HCT116 (cell line): Measurements from ENCODE around the gene DMPK. TPM values are rescaled to one million over a fixed set of nuclear protein-coding genes. Genes with fewer than 3 reads are reported as not detected.

Experiments
- ATAC-seq: fragments of 200-7000 bp; cut with Tn5 transposase; 2 replicates; pipeline ENCODE4 v1.9.1; 2020; ENCODE audit warnings: mild to moderate bottlenecking, moderate library complexity
- BruUV-seq: library from RNA; stranded (reverse); fragments of 400-500 nt; replicated peaks from 2 replicates; lab custom pipeline; 2021; lab: Mats Ljungman, UMichigan
- CTCF ChIA-PET: fragments of 300-600 bp; sonication (Branson Sonifier 250); formaldehyde crosslinking; loops from one replicate; lab custom pipeline; 2021; ENCODE audit warnings: antibody characterized with exemption; lab: Charles Lee
- POLR2A ChIA-PET: fragments of 300-600, 350-600 bp; sonication (Branson Sonifier 250); formaldehyde crosslinking; loops from one replicate; lab custom pipeline; 2021; ENCODE audit warnings: antibody characterized with exemption; lab: Charles Lee
- RAD21 ChIA-PET, 2 experiments: fragments of 300-600 bp; sonication (Branson Sonifier 250); formaldehyde crosslinking; loops; one replicate each; lab custom pipeline; 2023; ENCODE audit warnings: low total read pairs in 2 of 2; ENCODE audit not compliant: uncharacterized antibody in 2 of 2, unreplicated experiment in 2 of 2, low non-redundant PET in 1 of 2; lab: Charles Lee
- DNase-seq: peaks from one replicate; pipeline ENCODE4 v3.0.0-alpha.2; 2010; ENCODE audit warnings: low read depth, low spot score
- H2AFZ ChIP-seq: fragments of 200-600 bp; shearing (Covaris generic), sonication (generic); 2 replicates; pipeline ENCODE4 v1.6.1; 2017; ENCODE audit warnings: low read depth, mixed run types, mixed read lengths, antibody characterized with exemption, low read length; ENCODE audit not compliant: poor library complexity, severe bottlenecking
- H3K27ac ChIP-seq: 2 replicates; pipeline ENCODE4 v1.5.1; 2012; ENCODE audit warnings: low read depth, low read length
- H3K27me3 ChIP-seq: fragments of 200-600 bp; sonication (generic); 2 replicates; pipeline ENCODE4 v1.6.1; 2016; ENCODE audit warnings: mixed run types, low read length, mixed read lengths; ENCODE audit not compliant: insufficient read depth
- H3K36me3 ChIP-seq, 2 experiments: fragments of 200-500 bp in 1 of 2; fragments of 200-600 bp in 1 of 2; sonication (Bioruptor generic) in 1 of 2; sonication (generic) in 1 of 2; 2 replicates each; pipeline versions ENCODE4 v1.5.1 to v1.6.1; 2014 to 2016; ENCODE audit warnings: low read length in 2 of 2, inconsistent platforms in 1 of 2, mixed read lengths in 1 of 2, mixed run types in 1 of 2; ENCODE audit not compliant: insufficient read depth in 2 of 2, control insufficient read depth in 1 of 2
- H3K4me1 ChIP-seq, 2 experiments: fragments of 200-600 bp in 1 of 2; sonication (generic) in 1 of 2; 2 replicates each; pipeline versions ENCODE4 v1.5.1 to v1.6.1; 2012 to 2017; ENCODE audit warnings: low read length in 2 of 2, inconsistent platforms in 1 of 2, mild to moderate bottlenecking in 1 of 2, mixed read lengths in 1 of 2, mixed run types in 1 of 2, moderate library complexity in 1 of 2; ENCODE audit not compliant: insufficient read depth in 2 of 2, control insufficient read depth in 1 of 2
- H3K4me2 ChIP-seq: fragments of 200-600 bp; sonication (generic); 2 replicates; pipeline ENCODE4 v1.6.1; 2017; ENCODE audit warnings: mixed run types, low read length, mixed read lengths
- H3K4me3 ChIP-seq, 2 experiments: fragments of 200-600 bp in 1 of 2; sonication (generic) in 1 of 2; replicated peaks in 1 of 2; 2 replicates each; pipeline ENCODE4 v1.5.1; 2011 to 2016; ENCODE audit warnings: low read length in 2 of 2, control low read depth in 1 of 2, low read depth in 1 of 2, mild to moderate bottlenecking in 1 of 2, mixed read lengths in 1 of 2, mixed run types in 1 of 2
- H3K79me2 ChIP-seq: fragments of 200-600 bp; sonication (generic); 2 replicates; pipeline ENCODE4 v1.6.1; 2017; ENCODE audit warnings: mild to moderate bottlenecking, mixed run types, low read length, moderate library complexity, mixed read lengths; ENCODE audit not compliant: insufficient read depth
- H3K9ac ChIP-seq: fragments of 200-600 bp; sonication (generic); 2 replicates; pipeline ENCODE4 v1.6.1; 2016; ENCODE audit warnings: low read length, mixed read lengths
- H3K9me2 ChIP-seq: fragments of 200-600 bp; sonication (generic), shearing (Covaris generic); 2 replicates; pipeline ENCODE4 v1.6.1; 2017; ENCODE audit warnings: mixed run types, mild to moderate bottlenecking, moderate library complexity; ENCODE audit not compliant: insufficient read depth
- H3K9me3 ChIP-seq, 2 experiments: fragments of 200-500 bp in 1 of 2; fragments of 200-600 bp in 1 of 2; sonication (Bioruptor generic) in 1 of 2; sonication (generic) in 1 of 2; 2 replicates each; pipeline ENCODE4 v1.6.1; 2014 to 2017; ENCODE audit warnings: low read length in 2 of 2, mixed read lengths in 2 of 2, inconsistent platforms in 1 of 2, low read depth in 1 of 2, mild to moderate bottlenecking in 1 of 2, mixed run types in 1 of 2, moderate library complexity in 1 of 2; ENCODE audit not compliant: control insufficient read depth in 1 of 2, insufficient read depth in 1 of 2
- H4K20me1 ChIP-seq: fragments of 200-600 bp; sonication (generic), shearing (Covaris generic); 2 replicates; pipeline ENCODE4 v1.6.1; 2017; ENCODE audit warnings: mixed run types, mild to moderate bottlenecking, moderate library complexity; ENCODE audit not compliant: insufficient read depth
- ATF3 ChIP-seq: IDR thresholded peaks from 2 replicates; pipeline ENCODE4 v1.6.1; 2012
- CBX3 ChIP-seq: IDR thresholded peaks from 2 replicates; pipeline ENCODE4 v1.6.1; 2012; ENCODE audit warnings: low read depth
- CEBPB ChIP-seq: IDR thresholded peaks from 2 replicates; pipeline ENCODE4 v1.6.1; 2012; ENCODE audit warnings: low read depth
- ELF1 ChIP-seq: IDR thresholded peaks from 2 replicates; pipeline ENCODE4 v1.6.1; 2012; ENCODE audit warnings: low read depth, borderline replicate concordance
- EZH2phosphoT487 ChIP-seq: fragments of 200-600 bp; IDR thresholded peaks from 2 replicates; pipeline ENCODE4 v1.6.1; 2018; ENCODE audit warnings: antibody characterized with exemption, borderline replicate concordance
- JUND ChIP-seq: IDR thresholded peaks from 2 replicates; pipeline ENCODE4 v1.6.1; 2012
- MAX ChIP-seq: IDR thresholded peaks from 2 replicates; pipeline ENCODE4 v1.6.1; 2012
- POLR2A ChIP-seq: IDR thresholded peaks from 2 replicates; pipeline ENCODE4 v1.7.0; 2011; ENCODE audit warnings: borderline replicate concordance; ENCODE audit not compliant: insufficient read depth, insufficient read length; ENCODE audit errors: extremely low read depth
- RAD21 ChIP-seq: IDR thresholded peaks from 2 replicates; pipeline ENCODE4 v1.6.1; 2012; ENCODE audit warnings: low read depth, mild to moderate bottlenecking
- SRF ChIP-seq: IDR thresholded peaks from 2 replicates; pipeline ENCODE4 v1.6.1; 2012; ENCODE audit warnings: low read depth
- YY1 ChIP-seq: IDR thresholded peaks from 2 replicates; pipeline ENCODE4 v1.6.1; 2011; ENCODE audit warnings: low read length, low read depth, moderate library complexity, mild to moderate bottlenecking; ENCODE audit not compliant: insufficient replicate concordance; ENCODE audit errors: extremely low read depth
- ZFX ChIP-seq: fragments of 450-650 bp; IDR thresholded peaks from 2 replicates; pipeline ENCODE4 v1.6.1; 2017
- ZNF274 ChIP-seq: fragments of 200-500 bp; sonication (Bioruptor generic); IDR thresholded peaks from 2 replicates; pipeline ENCODE4 v1.6.1; 2014; ENCODE audit warnings: mild to moderate bottlenecking, low read depth, low read length, inconsistent platforms
- intact Hi-C: fragments of 100-400 bp; cut with micrococcal nuclease; formaldehyde crosslinking; loops from 2 replicates; pipeline ENCODE4 v1.10.0; 2022
- total RNA-seq: library from RNA; stranded (reverse); gene quantifications from one replicate; pipeline ENCODE4 v1.2.1, GENCODE V29; 2021; ENCODE audit not compliant: unreplicated experiment
- TF ChIP-seq, protein P1 (sequence below), 3 experiments: fragments of 200-600 bp in 1 of 3; sonication (generic) in 1 of 3; IDR thresholded peaks in 2 of 3; conservative IDR thresholded peaks in 1 of 3; 2 replicates each; pipeline ENCODE4 v1.5.1; 2012 to 2017; ENCODE audit warnings: low read depth in 2 of 3, low read length in 2 of 3, antibody characterized with exemption in 1 of 3, borderline replicate concordance in 1 of 3, control low read depth in 1 of 3, mild to moderate bottlenecking in 1 of 3, mixed read lengths in 1 of 3, mixed run types in 1 of 3, moderate library complexity in 1 of 3; ENCODE audit not compliant: insufficient read depth in 1 of 3

Gene DMPK
- total RNA-seq, 1 experiment from 2014 or later, result 52.5 TPM

- Histone ChIP-seq H3K4me3 (no peak overlapping the region), H3K9me3 (no peaks in the 10 kb centered on the region), H4K20me1 (no peaks in the 10 kb centered on the region), H3K4me1 (peaks cover 0 to 6% of the 10 kb centered on the region in 2 experiments; a peak in 2 of 4 replicates), H3K4me2 (no peak overlapping the region), H3K36me3 (no peaks in the 10 kb centered on the region), H3K9me2 (no peaks in the 10 kb centered on the region), H3K9ac (no peak overlapping the region), H2AFZ (no peak overlapping the region), H3K79me2 (no peaks in the 10 kb centered on the region), H3K27ac (no peak overlapping the region), H3K27me3 (no peaks in the 10 kb centered on the region)
- ChIA-PET RAD21 (no interaction called here), POLR2A (no interaction called here), CTCF (no interaction called here)
- BruUV-seq, result no TSS peak
- intact Hi-C loops, result no loop called here
- TF ChIP-seq CBX3, result no peak
- no peak for TF ChIP-seq ELF1
- no peak for TF ChIP-seq RAD21
- no peak for TF ChIP-seq JUND
- TF ChIP-seq, protein P1, sequence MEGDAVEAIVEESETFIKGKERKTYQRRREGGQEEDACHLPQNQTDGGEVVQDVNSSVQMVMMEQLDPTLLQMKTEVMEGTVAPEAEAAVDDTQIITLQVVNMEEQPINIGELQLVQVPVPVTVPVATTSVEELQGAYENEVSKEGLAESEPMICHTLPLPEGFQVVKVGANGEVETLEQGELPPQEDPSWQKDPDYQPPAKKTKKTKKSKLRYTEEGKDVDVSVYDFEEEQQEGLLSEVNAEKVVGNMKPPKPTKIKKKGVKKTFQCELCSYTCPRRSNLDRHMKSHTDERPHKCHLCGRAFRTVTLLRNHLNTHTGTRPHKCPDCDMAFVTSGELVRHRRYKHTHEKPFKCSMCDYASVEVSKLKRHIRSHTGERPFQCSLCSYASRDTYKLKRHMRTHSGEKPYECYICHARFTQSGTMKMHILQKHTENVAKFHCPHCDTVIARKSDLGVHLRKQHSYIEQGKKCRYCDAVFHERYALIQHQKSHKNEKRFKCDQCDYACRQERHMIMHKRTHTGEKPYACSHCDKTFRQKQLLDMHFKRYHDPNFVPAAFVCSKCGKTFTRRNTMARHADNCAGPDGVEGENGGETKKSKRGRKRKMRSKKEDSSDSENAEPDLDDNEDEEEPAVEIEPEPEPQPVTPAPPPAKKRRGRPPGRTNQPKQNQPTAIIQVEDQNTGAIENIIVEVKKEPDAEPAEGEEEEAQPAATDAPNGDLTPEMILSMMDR (IDR thresholded peaks at IDR 0.05 in 2 of 3, conservative IDR thresholded peaks at IDR 0.05 in 1 of 3; ENCODE audit: borderline replicate concordance in 1 of 3, insufficient read depth in 1 of 3, low read depth in 2 of 3, low read length in 2 of 3), result no peak
- ATAC-seq (no peak), DNase-seq (no peak)
Observed at GRCh38 chr19:45757695-45758094, 24.6 kb downstream of the DMPK start.

GRCh38 chr19:45754323-45754722 is 28.0 kb downstream of the DMPK start:
- Histone ChIP-seq H3K4me1 (no peaks in the 10 kb centered on the region), H4K20me1 (no peaks in the 10 kb centered on the region), H3K9me2 (no peaks in the 10 kb centered on the region), H3K36me3 (no peaks in the 10 kb centered on the region), H3K79me2 (no peaks in the 10 kb centered on the region), H3K9me3 (no peaks in the 10 kb centered on the region)
- no peak for ATAC-seq
- BruUV-seq, result no TSS peak
- no peak for TF ChIP-seq ELF1
- no peak for TF ChIP-seq YY1
- no peak for TF ChIP-seq JUND
- no peak for TF ChIP-seq POLR2A
- TF ChIP-seq EZH2phosphoT487, result no peak
- no peak for TF ChIP-seq ZNF274
- no peak for TF ChIP-seq SRF
- TF ChIP-seq ATF3, result no peak
- no peak for TF ChIP-seq MAX
- no peak for TF ChIP-seq ZFX
- no peak for TF ChIP-seq CEBPB
- TF ChIP-seq, all 23 proteins: peak for 0
- no peak for DNase-seq
- no peak overlapping the region for H3K4me2 ChIP-seq
- no peak overlapping the region for H3K4me3 ChIP-seq
- ChIA-PET CTCF (interaction anchor here (2.8 kb wide), 1 partner anchor 16 kb away, joined by 15 read pairs; the partner anchor contains the start of gene SIX5), RAD21 (no interaction called here), POLR2A (no interaction called here)
- no peaks in the 10 kb centered on the region for H3K27me3 ChIP-seq
- no peak overlapping the region for H3K9ac ChIP-seq
- H2AFZ ChIP-seq, result no peak overlapping the region
- no peak overlapping the region for H3K27ac ChIP-seq
- intact Hi-C loops, result no loop called here
